Skeletal muscle tissue (tissue), 4 donors: ENCODE results near the gene KAT7. TPM values are rescaled to one million over a fixed set of nuclear protein-coding genes. Genes with fewer than 3 reads are reported as not detected.

ENCODE experiments used
- H3K27ac ChIP-seq: one replicate; pipeline ENCODE4 v1.7.0; 2013; ENCODE audit warnings: mild to moderate bottlenecking, low read depth, low read length, inconsistent platforms
- H3K27me3 ChIP-seq, 3 donors: one replicate each; pipeline ENCODE4 v1.7.0; 2013; ENCODE audit warnings: low read length in 3 of 3; ENCODE audit not compliant: control insufficient read depth in 3 of 3, insufficient read depth in 3 of 3
- H3K36me3 ChIP-seq, 3 donors: one replicate each; pipeline ENCODE4 v1.7.0; 2013; ENCODE audit warnings: low read length in 3 of 3; ENCODE audit not compliant: control insufficient read depth in 3 of 3, insufficient read depth in 3 of 3
- H3K4me1 ChIP-seq, 3 donors: one replicate each; pipeline ENCODE4 v1.7.0; 2013; ENCODE audit warnings: low read length in 3 of 3, mild to moderate bottlenecking in 3 of 3; ENCODE audit not compliant: control insufficient read depth in 3 of 3, insufficient read depth in 3 of 3
- H3K4me3 ChIP-seq, 3 donors: one replicate each; pipeline ENCODE4 v1.7.0; 2013; ENCODE audit warnings: low read length in 3 of 3
- H3K9ac ChIP-seq, 3 donors: one replicate each; pipeline ENCODE4 v1.7.0; 2013; ENCODE audit warnings: low read length in 3 of 3, mild to moderate bottlenecking in 3 of 3, moderate library complexity in 2 of 3, low read depth in 1 of 3
- H3K9me3 ChIP-seq, 3 donors: one replicate each; pipeline ENCODE4 v1.7.0; 2013; ENCODE audit warnings: low read length in 3 of 3; ENCODE audit not compliant: control insufficient read depth in 3 of 3
- total RNA-seq: library from RNA; depleted of rRNA; stranded (reverse); fragments of >200 nt; gene quantifications from one replicate; pipeline ENCODE4 v1.2.3, GENCODE V29; 2014
- donor health status: Osteomylitis.

Gene KAT7
- total RNA-seq, 1 donor from 2014 or later = 23.5 TPM

GRCh38 chr17:49836111-49837030, 47.9 kb downstream of the KAT7 start:
- Histone ChIP-seq H3K36me3 (peaks cover 3 to 24% (median 16%) of the 10 kb centered on the region in 3 donors), H3K4me3 (peak overlapping the region in 2 of 3 donors; percentile 10 to 55), H3K9me3 (no peaks in the 10 kb centered on the region), H3K9ac (no peak overlapping the region), H3K27ac (no peak overlapping the region), H3K27me3 (no peaks in the 10 kb centered on the region), H3K4me1 (peaks cover 26 to 30% (median 29%) of the 10 kb centered on the region in 3 donors)

- no peak overlapping the region for H3K27ac ChIP-seq
These were observed 51.0 kb downstream of the KAT7 start for GRCh38 chr17:49839455-49839854.

GRCh38 chr17:49841548-49841947, 53.1 kb downstream of the KAT7 start:
- Histone ChIP-seq H3K4me1 (peaks cover 21 to 38% (median 34%) of the 10 kb centered on the region in 3 donors), H3K36me3 (peaks cover 2 to 4% (median 2%) of the 10 kb centered on the region in 3 donors), H3K27me3 (no peaks in the 10 kb centered on the region), H3K9me3 (no peaks in the 10 kb centered on the region), H3K27ac (no peak overlapping the region), H3K4me3 (no peak overlapping the region), H3K9ac (no peak overlapping the region)

More at GRCh38 chr17:49839455-49839854, 51.0 kb downstream of the KAT7 start:
- Histone ChIP-seq H3K9me3 (no peaks in the 10 kb centered on the region), H3K9ac (no peak overlapping the region), H3K36me3 (peaks cover 2 to 5% (median 4%) of the 10 kb centered on the region in 3 donors), H3K4me1 (peaks cover 26 to 35% (median 34%) of the 10 kb centered on the region in 3 donors), H3K27me3 (no peaks in the 10 kb centered on the region), H3K4me3 (no peak overlapping the region)

- Histone ChIP-seq H3K9ac (no peak overlapping the region), H3K4me3 (no peak overlapping the region), H3K9me3 (no peaks in the 10 kb centered on the region), H3K27me3 (no peaks in the 10 kb centered on the region), H3K36me3 (peaks cover 2 to 5% (median 5%) of the 10 kb centered on the region in 3 donors), H3K27ac (no peak overlapping the region), H3K4me1 (peaks cover 23 to 44% (median 39%) of the 10 kb centered on the region in 3 donors)
These were observed 53.9 kb downstream of the KAT7 start for GRCh38 chr17:49842371-49842770.

- no peak overlapping the region for H3K27ac ChIP-seq
- peaks cover 2 to 5% (median 5%) of the 10 kb centered on the region in 3 donors for H3K36me3 ChIP-seq
- H3K9me3 ChIP-seq = no peaks in the 10 kb centered on the region
- H3K4me3 ChIP-seq = no peak overlapping the region
- no peaks in the 10 kb centered on the region for H3K27me3 ChIP-seq
- H3K4me1 ChIP-seq = peaks cover 23 to 49% (median 41%) of the 10 kb centered on the region in 3 donors
- H3K9ac ChIP-seq = no peak overlapping the region
These were observed 54.4 kb downstream of the KAT7 start for GRCh38 chr17:49842846-49843245.

- no peak overlapping the region for H3K9ac ChIP-seq
- H3K4me1 ChIP-seq = peaks cover 23 to 51% (median 44%) of the 10 kb centered on the region in 3 donors
- H3K27me3 ChIP-seq = no peaks in the 10 kb centered on the region
- H3K27ac ChIP-seq = no peak overlapping the region
- no peaks in the 10 kb centered on the region for H3K9me3 ChIP-seq
- H3K4me3 ChIP-seq = no peak overlapping the region
- peaks cover 2 to 5% (median 5%) of the 10 kb centered on the region in 3 donors for H3K36me3 ChIP-seq
These were observed 55.4 kb downstream of the KAT7 start for GRCh38 chr17:49843774-49844350.

GRCh38 chr17:49845321-49845720, 56.8 kb downstream of the KAT7 start:
- H3K4me1 ChIP-seq = peaks cover 29 to 55% (median 40%) of the 10 kb centered on the region in 3 donors
- H3K9ac ChIP-seq = peak overlapping the region in 2 of 3 donors; percentile 27 to 64

GRCh38 chr17:49846938-49847712, 58.6 kb downstream of the KAT7 start:
- Histone ChIP-seq H3K27ac (no peak overlapping the region), H3K4me1 (peaks cover 39 to 68% (median 49%) of the 10 kb centered on the region in 3 donors), H3K27me3 (no peaks in the 10 kb centered on the region), H3K9ac (peak overlapping the region in 1 of 3 donors; percentile 54), H3K36me3 (peaks cover 0 to 5% (median 4%) of the 10 kb centered on the region in 3 donors), H3K9me3 (no peaks in the 10 kb centered on the region), H3K4me3 (no peak overlapping the region)

More at GRCh38 chr17:49845321-49845720, 56.8 kb downstream of the KAT7 start:
- H3K27ac ChIP-seq = peak overlapping the region; percentile 74
- no peaks in the 10 kb centered on the region for H3K9me3 ChIP-seq
- H3K36me3 ChIP-seq = peaks cover 2 to 5% (median 4%) of the 10 kb centered on the region in 3 donors
- no peaks in the 10 kb centered on the region for H3K27me3 ChIP-seq
- peak overlapping the region; percentile 32 to 54 (median 34) for H3K4me3 ChIP-seq

- peak within 1 kb of the TSS in 1 of 3 donors; percentile 54 for H3K9ac ChIP-seq
- H3K4me1 ChIP-seq = peaks cover 39 to 68% (median 49%) of the 10 kb centered on the region in 3 donors
- H3K4me3 ChIP-seq = no peak within 1 kb of the TSS
- H3K27me3 ChIP-seq = no peaks in the 10 kb centered on the region
- peaks cover 0 to 5% (median 4%) of the 10 kb centered on the region in 3 donors for H3K36me3 ChIP-seq
- no peaks in the 10 kb centered on the region for H3K9me3 ChIP-seq
- H3K27ac ChIP-seq = no peak within 1 kb of the TSS
These were observed 59.6 kb downstream of the KAT7 start, which contains the start of gene TAC4 for GRCh38 chr17:49848019-49848473. TAC4 (minus strand) TSS chr17:49848069; CDS start chr17:49848017, 52 bp downstream.
